ENCODE data around the gene AHCYL1.

DNA sequence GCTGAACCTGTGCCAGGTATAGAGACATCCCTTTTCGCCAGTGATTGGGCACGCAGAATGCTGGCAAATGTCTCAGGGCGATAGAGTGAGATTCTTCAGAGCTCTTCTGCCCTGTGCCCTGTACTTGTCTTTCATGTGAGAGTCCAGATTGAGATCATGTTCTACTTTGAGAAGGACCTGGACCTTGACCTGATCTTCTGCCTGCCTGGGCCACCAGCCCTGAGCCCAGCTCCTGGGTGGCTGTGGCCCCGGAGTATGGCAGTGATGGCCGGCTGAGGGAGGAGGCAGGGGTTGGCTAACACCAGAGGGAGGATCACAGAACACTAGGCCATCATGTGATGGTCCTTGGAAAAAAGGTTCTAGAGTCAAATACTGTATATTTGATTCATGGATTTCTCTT lies 63.7 kb downstream of the AHCYL1 start:
- TF ChIP-seq, protein P1, sequence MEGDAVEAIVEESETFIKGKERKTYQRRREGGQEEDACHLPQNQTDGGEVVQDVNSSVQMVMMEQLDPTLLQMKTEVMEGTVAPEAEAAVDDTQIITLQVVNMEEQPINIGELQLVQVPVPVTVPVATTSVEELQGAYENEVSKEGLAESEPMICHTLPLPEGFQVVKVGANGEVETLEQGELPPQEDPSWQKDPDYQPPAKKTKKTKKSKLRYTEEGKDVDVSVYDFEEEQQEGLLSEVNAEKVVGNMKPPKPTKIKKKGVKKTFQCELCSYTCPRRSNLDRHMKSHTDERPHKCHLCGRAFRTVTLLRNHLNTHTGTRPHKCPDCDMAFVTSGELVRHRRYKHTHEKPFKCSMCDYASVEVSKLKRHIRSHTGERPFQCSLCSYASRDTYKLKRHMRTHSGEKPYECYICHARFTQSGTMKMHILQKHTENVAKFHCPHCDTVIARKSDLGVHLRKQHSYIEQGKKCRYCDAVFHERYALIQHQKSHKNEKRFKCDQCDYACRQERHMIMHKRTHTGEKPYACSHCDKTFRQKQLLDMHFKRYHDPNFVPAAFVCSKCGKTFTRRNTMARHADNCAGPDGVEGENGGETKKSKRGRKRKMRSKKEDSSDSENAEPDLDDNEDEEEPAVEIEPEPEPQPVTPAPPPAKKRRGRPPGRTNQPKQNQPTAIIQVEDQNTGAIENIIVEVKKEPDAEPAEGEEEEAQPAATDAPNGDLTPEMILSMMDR (IDR thresholded peaks at IDR 0.05) = no peak
- TF ChIP-seq POLR2A (IDR thresholded peaks at IDR 0.05) = no peak
